Mesenchymal stem cell (in vitro differentiated cells and primary cell): ENCODE measurements around the gene PCDHGA1.

Experiments
- DNase-seq: peaks from one replicate; pipeline ENCODE4 v3.0.0-alpha.2; 2013
- H2AFZ ChIP-seq: one replicate; pipeline ENCODE4 v1.6.1; 2013; ENCODE audit warnings: low read depth, mild to moderate bottlenecking, control low read depth, inconsistent platforms, low read length, moderate library complexity
- H2AK5ac ChIP-seq: 2 replicates; pipeline ENCODE4 v1.6.1; 2013; ENCODE audit warnings: low read length, moderate library complexity, mild to moderate bottlenecking, inconsistent platforms; ENCODE audit not compliant: severe bottlenecking
- H2BK120ac ChIP-seq: one replicate; pipeline ENCODE4 v1.6.1; 2013; ENCODE audit warnings: low read depth, mild to moderate bottlenecking, inconsistent platforms, low read length, moderate library complexity
- H2BK12ac ChIP-seq, 2 experiments: one replicate each; pipeline ENCODE4 v1.6.1; 2013; ENCODE audit warnings: inconsistent platforms in 2 of 2, low read length in 2 of 2, mild to moderate bottlenecking in 2 of 2, moderate library complexity in 2 of 2, control low read depth in 1 of 2
- H2BK15ac ChIP-seq: one replicate; pipeline ENCODE4 v1.6.1; 2013; ENCODE audit warnings: mild to moderate bottlenecking, low read depth, inconsistent platforms; ENCODE audit not compliant: poor library complexity, severe bottlenecking
- H2BK5ac ChIP-seq: 2 replicates; pipeline ENCODE4 v1.6.1; 2013; ENCODE audit warnings: low read depth, mild to moderate bottlenecking, low read length, control low read depth, inconsistent platforms; ENCODE audit not compliant: poor library complexity, severe bottlenecking
- H3K14ac ChIP-seq, 2 experiments: one replicate each; pipeline ENCODE4 v1.6.1; 2013; ENCODE audit warnings: inconsistent platforms in 2 of 2, low read length in 2 of 2, control low read depth in 1 of 2, mild to moderate bottlenecking in 1 of 2, moderate library complexity in 1 of 2
- H3K18ac ChIP-seq, 2 experiments: one replicate each; pipeline ENCODE4 v1.6.1; 2013; ENCODE audit warnings: inconsistent platforms in 2 of 2, low read length in 2 of 2, control low read depth in 1 of 2, low read depth in 1 of 2, mild to moderate bottlenecking in 1 of 2
- H3K23ac ChIP-seq, 2 experiments: one replicate each; pipeline ENCODE4 v1.6.1; 2013; ENCODE audit warnings: inconsistent platforms in 2 of 2, low read length in 2 of 2, mild to moderate bottlenecking in 2 of 2, moderate library complexity in 2 of 2, control low read depth in 1 of 2
- H3K27ac ChIP-seq: 2 replicates; pipeline ENCODE4 v1.5.1; 2013; ENCODE audit warnings: mild to moderate bottlenecking, moderate library complexity, low read length, control low read depth, inconsistent platforms; ENCODE audit not compliant: poor library complexity, severe bottlenecking
- H3K27me3 ChIP-seq, 2 experiments: 2 replicates each; pipeline versions ENCODE4 v1.6.1 to v1.7.0; 2013; ENCODE audit warnings: low read length in 2 of 2, mild to moderate bottlenecking in 2 of 2, moderate library complexity in 2 of 2, control low read depth in 1 of 2, inconsistent platforms in 1 of 2; ENCODE audit not compliant: control insufficient read depth in 1 of 2, insufficient read depth in 1 of 2
- H3K36me3 ChIP-seq, 2 experiments: 2 replicates each; pipeline versions ENCODE4 v1.6.1 to v1.7.0; 2013; ENCODE audit warnings: low read length in 2 of 2, control low read depth in 1 of 2, inconsistent platforms in 1 of 2, low read depth in 1 of 2, mild to moderate bottlenecking in 1 of 2; ENCODE audit not compliant: insufficient read depth in 2 of 2, control insufficient read depth in 1 of 2
- H3K4ac ChIP-seq, 2 experiments: one replicate each; pipeline ENCODE4 v1.6.1; 2013; ENCODE audit warnings: inconsistent platforms in 2 of 2, low read length in 2 of 2, mild to moderate bottlenecking in 2 of 2, moderate library complexity in 2 of 2, control low read depth in 1 of 2, low read depth in 1 of 2
- H3K4me1 ChIP-seq: 2 replicates; pipeline ENCODE4 v1.6.1; 2013; ENCODE audit warnings: low read depth, low read length, control low read depth; ENCODE audit not compliant: control insufficient read depth, insufficient read depth
- H3K4me2 ChIP-seq: 2 replicates; pipeline ENCODE4 v1.6.1; 2013; ENCODE audit warnings: low read length, mild to moderate bottlenecking, inconsistent platforms; ENCODE audit not compliant: poor library complexity, severe bottlenecking
- H3K4me3 ChIP-seq, 2 experiments: 2 replicates each; pipeline versions ENCODE4 v1.5.1 to v1.7.0; 2013; ENCODE audit warnings: low read length in 2 of 2, mild to moderate bottlenecking in 2 of 2, control low read depth in 1 of 2, low read depth in 1 of 2; ENCODE audit not compliant: insufficient read depth in 1 of 2
- H3K79me1 ChIP-seq: replicated peaks from 2 replicates; pipeline ENCODE4 v1.6.1; 2013; ENCODE audit warnings: mild to moderate bottlenecking, control low read depth, low read length, inconsistent platforms; ENCODE audit not compliant: poor library complexity, severe bottlenecking
- H3K9ac ChIP-seq: 2 replicates; pipeline ENCODE4 v1.7.0; 2013; ENCODE audit warnings: mild to moderate bottlenecking, low read length, moderate library complexity
- H3K9me3 ChIP-seq: 2 replicates; pipeline ENCODE4 v1.7.0; 2013; ENCODE audit warnings: mild to moderate bottlenecking, low read length; ENCODE audit not compliant: control insufficient read depth
- H4K8ac ChIP-seq: one replicate; pipeline ENCODE4 v1.6.1; 2013; ENCODE audit warnings: inconsistent platforms, mild to moderate bottlenecking, low read length, moderate library complexity
- H4K91ac ChIP-seq: one replicate; pipeline ENCODE4 v1.6.1; 2013; ENCODE audit warnings: mild to moderate bottlenecking, low read length, inconsistent platforms
- WGBS: methylation state at CpG from one replicate; pipeline ENCODE4 v1.1.7; 2013; ENCODE audit warnings: mixed read lengths; 5-methylcytosine and 5-hydroxymethylcytosine counted together

PCDHGA1 gene

GRCh38 chr5:141547921-141548320 is 217.6 kb downstream of the PCDHGA1 start:
- Histone ChIP-seq H3K36me3 (peaks cover 20 to 73% of the 10 kb centered on the region in 2 experiments), H4K91ac (no peak overlapping the region), H2AK5ac (no peak overlapping the region), H2BK120ac (no peak overlapping the region), H3K4ac (no peak overlapping the region), H3K23ac (no peak overlapping the region), H2BK12ac (no peak overlapping the region), H4K8ac (no peak overlapping the region), H2AFZ (no peak overlapping the region), H3K4me3 (peak overlapping the region in 1 of 2 experiments; percentile 35), H3K4me2 (no peak overlapping the region), H3K79me1 (peaks cover 20% of the 10 kb centered on the region), H2BK15ac (no peak overlapping the region), H3K4me1 (no peaks in the 10 kb centered on the region), H3K14ac (no peak overlapping the region), H3K27me3 (no peaks in the 10 kb centered on the region), H3K9me3 (peaks cover 52% of the 10 kb centered on the region), H2BK5ac (no peak overlapping the region), H3K27ac (no peak overlapping the region), H3K9ac (no peak overlapping the region), H3K18ac (no peak overlapping the region)
- 100% methylated on average over 3 of the region's 5 CpGs for WGBS
- no peak for DNase-seq

GRCh38 chr5:141557681-141558136 is 227.4 kb downstream of the PCDHGA1 start:
- peaks cover 2% of the 10 kb centered on the region for H3K4me1 ChIP-seq
- H3K27me3 ChIP-seq: no peaks in the 10 kb centered on the region
- no peak overlapping the region for H2BK5ac ChIP-seq
- H3K27ac ChIP-seq: peak overlapping the region; percentile 16
- peak overlapping the region; percentile 9 for H2BK15ac ChIP-seq
- H3K18ac ChIP-seq: peak overlapping the region; percentile 14 to 84
- peak overlapping the region; percentile 90 for H4K8ac ChIP-seq
- H3K4me2 ChIP-seq: no peak overlapping the region
- peak overlapping the region; percentile 92 for H3K9ac ChIP-seq
- DNase-seq: peak; percentile 90
- H3K36me3 ChIP-seq: peaks cover 7 to 15% of the 10 kb centered on the region in 2 experiments
- H2AK5ac ChIP-seq: no peak overlapping the region
- H3K14ac ChIP-seq: peak overlapping the region in 1 of 2 experiments; percentile 19
- H3K4me3 ChIP-seq: peak overlapping the region in 1 of 2 experiments; percentile 55
- H3K4ac ChIP-seq: peak overlapping the region; percentile 50 to 62
- WGBS: 47% methylated on average over 9 of the region's 11 CpGs
- H4K91ac ChIP-seq: peak overlapping the region; percentile 85
- H3K9me3 ChIP-seq: no peaks in the 10 kb centered on the region
- no peak overlapping the region for H2BK120ac ChIP-seq
- H3K79me1 ChIP-seq: peaks cover 19% of the 10 kb centered on the region
- peak overlapping the region; percentile 87 for H2AFZ ChIP-seq
- peak overlapping the region in 1 of 2 experiments; percentile 23 for H3K23ac ChIP-seq
- H2BK12ac ChIP-seq: peak overlapping the region in 1 of 2 experiments; percentile 82

GRCh38 chr5:141558150-141558549 is 227.8 kb downstream of the PCDHGA1 start:
- peak overlapping the region; percentile 51 for H2BK120ac ChIP-seq
- peak overlapping the region; percentile 10 to 59 for H2BK12ac ChIP-seq
- H2BK15ac ChIP-seq: no peak overlapping the region
- no peak overlapping the region for H3K4ac ChIP-seq
- H3K79me1 ChIP-seq: peaks cover 18% of the 10 kb centered on the region
- no peak overlapping the region for H3K4me2 ChIP-seq
- H3K36me3 ChIP-seq: peaks cover 5 to 19% of the 10 kb centered on the region in 2 experiments
- peak overlapping the region in 1 of 2 experiments; percentile 25 for H3K18ac ChIP-seq
- H3K27ac ChIP-seq: peak overlapping the region; percentile 11
- H3K4me3 ChIP-seq: peak overlapping the region in 1 of 2 experiments; percentile 45
- peak overlapping the region; percentile 92 for H3K9ac ChIP-seq
- peak overlapping the region; percentile 88 for H2AK5ac ChIP-seq
- peak; percentile 14 for DNase-seq
- no peaks in the 10 kb centered on the region for H3K27me3 ChIP-seq
- H4K8ac ChIP-seq: no peak overlapping the region
- WGBS: 45% methylated on average over 3 of the region's 6 CpGs
- no peak overlapping the region for H2AFZ ChIP-seq
- H3K9me3 ChIP-seq: no peaks in the 10 kb centered on the region
- no peak overlapping the region for H3K14ac ChIP-seq
- H2BK5ac ChIP-seq: no peak overlapping the region
- no peak overlapping the region for H4K91ac ChIP-seq
- H3K4me1 ChIP-seq: peaks cover 2% of the 10 kb centered on the region
- H3K23ac ChIP-seq: no peak overlapping the region

GRCh38 chr5:141559461-141559860 is 229.1 kb downstream of the PCDHGA1 start:
- peaks cover 5 to 28% of the 10 kb centered on the region in 2 experiments for H3K36me3 ChIP-seq
- no peaks in the 10 kb centered on the region for H3K9me3 ChIP-seq
- H3K4ac ChIP-seq: peak overlapping the region in 1 of 2 experiments; percentile 75
- peak overlapping the region; percentile 92 for H3K9ac ChIP-seq
- H2BK15ac ChIP-seq: no peak overlapping the region
- H4K8ac ChIP-seq: peak overlapping the region; percentile 67
- peak; percentile 57 for DNase-seq
- H4K91ac ChIP-seq: no peak overlapping the region
- no peak overlapping the region for H3K23ac ChIP-seq
- H3K27ac ChIP-seq: no peak overlapping the region
- peak overlapping the region; percentile 99 for H2AK5ac ChIP-seq
- no peak overlapping the region for H3K18ac ChIP-seq
- H2BK120ac ChIP-seq: no peak overlapping the region
- H3K4me3 ChIP-seq: peak overlapping the region in 1 of 2 experiments; percentile 50
- peaks cover 2% of the 10 kb centered on the region for H3K4me1 ChIP-seq
- H3K4me2 ChIP-seq: no peak overlapping the region
- H2BK12ac ChIP-seq: peak overlapping the region in 1 of 2 experiments; percentile 81
- H3K79me1 ChIP-seq: peaks cover 15% of the 10 kb centered on the region
- no peaks in the 10 kb centered on the region for H3K27me3 ChIP-seq
- no peak overlapping the region for H3K14ac ChIP-seq
- H2BK5ac ChIP-seq: no peak overlapping the region
- H2AFZ ChIP-seq: no peak overlapping the region
